Ascending aorta (tissue), 2 donors: ENCODE data around the gene MAP3K15. TPM values are rescaled to one million over a fixed set of nuclear protein-coding genes. Genes with fewer than 3 reads are reported as not detected.

Source experiments
- DNase-seq, 2 donors: peaks; one replicate each; pipeline ENCODE4 v3.0.0-alpha.2; 2019; ENCODE audit warnings: low spot score in 2 of 2
- H3K27ac ChIP-seq, 2 donors: fragments of 200-600 bp; sonication (generic); one replicate each; pipeline ENCODE4 v1.5.1; 2016 to 2017; ENCODE audit warnings: mild to moderate bottlenecking in 1 of 2
- H3K27me3 ChIP-seq: fragments of 200-600 bp; sonication (generic); one replicate; pipeline ENCODE4 v1.5.1; 2017
- H3K36me3 ChIP-seq, 2 donors: fragments of 200-600 bp; sonication (generic); one replicate each; pipeline ENCODE4 v1.5.1; 2016
- H3K4me1 ChIP-seq, 2 donors: fragments of 200-600 bp; sonication (generic); one replicate each; pipeline ENCODE4 v1.5.1; 2016 to 2017; ENCODE audit warnings: mild to moderate bottlenecking in 1 of 2
- H3K4me3 ChIP-seq, 2 donors: fragments of 200-600 bp; sonication (generic); one replicate each; pipeline ENCODE4 v1.5.1; 2016 to 2017; ENCODE audit warnings: mild to moderate bottlenecking in 1 of 2
- H3K9me3 ChIP-seq, 2 donors: fragments of 200-600 bp; sonication (generic); one replicate each; pipeline ENCODE4 v1.5.1; 2016
- intact Hi-C: fragments of 100-400 bp; cut with DNase I; formaldehyde crosslinking; loops from one replicate; pipeline ENCODE4 v1.15.1; 2023
- total RNA-seq: library from RNA; depleted of rRNA; stranded (reverse); fragments of >200 nt; gene quantifications from one replicate; pipeline ENCODE4 v1.1.0, GENCODE V29; 2016
- TF ChIP-seq, protein P1 (sequence below), 3 experiments: fragments of 200-600 bp in 2 of 3; fragments of 450-650 bp in 1 of 3; sonication (generic) in 2 of 3; IDR thresholded peaks; one replicate each; pipeline ENCODE4 v1.5.1; 2016 to 2019; ENCODE audit warnings: antibody characterized with exemption in 3 of 3, mild to moderate bottlenecking in 1 of 3, moderate library complexity in 1 of 3

The MAP3K15 gene
- total RNA-seq, 1 donor from 2014 or later, result 0.21 TPM

DNA sequence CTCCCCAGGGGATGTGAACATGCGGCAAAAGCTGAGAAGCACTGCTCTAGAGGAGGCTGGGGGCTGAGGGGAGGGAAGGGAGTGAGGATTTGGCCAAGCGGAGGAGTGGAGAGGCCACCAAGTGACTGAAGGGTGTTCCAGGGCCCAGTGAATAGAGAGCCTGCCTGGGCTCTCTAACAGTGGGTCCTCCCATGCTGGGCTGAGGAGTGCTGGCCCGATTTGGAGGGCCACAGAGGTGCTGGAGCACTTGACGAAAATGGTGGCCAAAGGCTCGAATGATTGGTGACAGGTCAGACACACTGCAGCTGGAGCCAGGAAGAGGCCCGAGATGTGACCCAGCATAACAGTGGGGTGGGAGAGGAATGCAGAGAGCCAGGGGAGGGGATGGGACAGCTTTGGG is 37.5 kb upstream of the MAP3K15 start:
- intact Hi-C loops, result no loop called here

DNA sequence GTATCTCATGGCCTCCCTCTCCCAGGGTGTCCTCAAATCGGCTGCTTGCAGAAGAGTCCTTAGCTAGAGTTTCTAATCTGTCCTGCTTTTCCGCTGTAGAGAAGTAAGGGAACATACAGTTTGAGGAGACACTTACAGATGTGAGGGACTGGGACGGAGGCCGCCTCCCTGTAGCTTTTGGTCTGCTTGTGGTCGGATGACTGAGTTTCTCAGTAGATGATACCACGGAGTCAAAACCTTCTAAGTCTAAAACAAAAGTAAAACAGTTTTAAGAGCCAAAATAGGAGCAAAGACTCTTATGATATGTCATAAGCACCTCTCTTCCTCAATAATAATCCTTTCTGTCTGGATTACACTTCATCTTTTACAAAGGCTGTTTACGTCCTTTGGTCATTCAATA is 34.5 kb upstream of the MAP3K15 start:
- Histone ChIP-seq H3K4me1 (no peaks in the 10 kb centered on the region), H3K4me3 (no peak overlapping the region), H3K27me3 (no peaks in the 10 kb centered on the region), H3K27ac (no peak overlapping the region), H3K36me3 (no peaks in the 10 kb centered on the region), H3K9me3 (no peaks in the 10 kb centered on the region)
- intact Hi-C loops, result no loop called here
- TF ChIP-seq, protein P1, sequence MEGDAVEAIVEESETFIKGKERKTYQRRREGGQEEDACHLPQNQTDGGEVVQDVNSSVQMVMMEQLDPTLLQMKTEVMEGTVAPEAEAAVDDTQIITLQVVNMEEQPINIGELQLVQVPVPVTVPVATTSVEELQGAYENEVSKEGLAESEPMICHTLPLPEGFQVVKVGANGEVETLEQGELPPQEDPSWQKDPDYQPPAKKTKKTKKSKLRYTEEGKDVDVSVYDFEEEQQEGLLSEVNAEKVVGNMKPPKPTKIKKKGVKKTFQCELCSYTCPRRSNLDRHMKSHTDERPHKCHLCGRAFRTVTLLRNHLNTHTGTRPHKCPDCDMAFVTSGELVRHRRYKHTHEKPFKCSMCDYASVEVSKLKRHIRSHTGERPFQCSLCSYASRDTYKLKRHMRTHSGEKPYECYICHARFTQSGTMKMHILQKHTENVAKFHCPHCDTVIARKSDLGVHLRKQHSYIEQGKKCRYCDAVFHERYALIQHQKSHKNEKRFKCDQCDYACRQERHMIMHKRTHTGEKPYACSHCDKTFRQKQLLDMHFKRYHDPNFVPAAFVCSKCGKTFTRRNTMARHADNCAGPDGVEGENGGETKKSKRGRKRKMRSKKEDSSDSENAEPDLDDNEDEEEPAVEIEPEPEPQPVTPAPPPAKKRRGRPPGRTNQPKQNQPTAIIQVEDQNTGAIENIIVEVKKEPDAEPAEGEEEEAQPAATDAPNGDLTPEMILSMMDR (IDR thresholded peaks at IDR 0.05), result no peak
- DNase-seq, result no peak

More for the DNA sequence above, 37.5 kb upstream of the MAP3K15 start:
- DNase-seq, result no peak
- no peaks in the 10 kb centered on the region for H3K27me3 ChIP-seq
- H3K27ac ChIP-seq, result no peak overlapping the region
- no peaks in the 10 kb centered on the region for H3K36me3 ChIP-seq
- no peak overlapping the region for H3K4me3 ChIP-seq
- no peaks in the 10 kb centered on the region for H3K4me1 ChIP-seq
- H3K9me3 ChIP-seq, result no peaks in the 10 kb centered on the region
- TF ChIP-seq, protein P1 (IDR thresholded peaks at IDR 0.05), result no peak

DNA sequence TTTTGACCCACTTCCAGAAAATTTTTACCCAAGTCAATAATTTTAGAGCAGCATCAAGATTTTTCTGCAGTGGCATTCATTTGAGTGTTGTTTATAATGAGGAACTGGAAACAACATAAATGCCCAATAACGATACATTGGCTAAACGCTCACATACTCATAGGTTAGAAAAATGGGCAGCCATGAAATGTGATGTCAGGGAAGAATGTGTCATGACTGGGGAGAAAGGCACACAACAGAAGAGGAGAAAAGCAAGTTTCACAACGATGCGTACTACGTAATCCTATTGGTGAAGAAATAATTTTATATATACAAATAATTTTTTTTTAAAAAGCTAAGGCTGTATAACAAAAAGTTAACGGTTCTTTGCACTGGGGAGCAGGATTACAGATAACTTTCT is 33.6 kb upstream of the MAP3K15 start:
- Histone ChIP-seq H3K9me3 (no peaks in the 10 kb centered on the region), H3K4me1 (no peaks in the 10 kb centered on the region), H3K27ac (no peak overlapping the region), H3K4me3 (no peak overlapping the region), H3K36me3 (no peaks in the 10 kb centered on the region), H3K27me3 (no peaks in the 10 kb centered on the region)
- intact Hi-C loops, result no loop called here
- TF ChIP-seq, protein P1 (IDR thresholded peaks at IDR 0.05), result no peak
- no peak for DNase-seq

GRCh38 chrX:19548279-19548678 is 33.0 kb upstream of the MAP3K15 start:
- no peak overlapping the region for H3K27ac ChIP-seq
- no peak for DNase-seq
- no peaks in the 10 kb centered on the region for H3K4me1 ChIP-seq
- intact Hi-C loops, result no loop called here
- no peaks in the 10 kb centered on the region for H3K27me3 ChIP-seq
- H3K36me3 ChIP-seq, result no peaks in the 10 kb centered on the region
- no peak overlapping the region for H3K4me3 ChIP-seq
- TF ChIP-seq, protein P1 (IDR thresholded peaks at IDR 0.05), result no peak
- H3K9me3 ChIP-seq, result no peaks in the 10 kb centered on the region

DNA sequence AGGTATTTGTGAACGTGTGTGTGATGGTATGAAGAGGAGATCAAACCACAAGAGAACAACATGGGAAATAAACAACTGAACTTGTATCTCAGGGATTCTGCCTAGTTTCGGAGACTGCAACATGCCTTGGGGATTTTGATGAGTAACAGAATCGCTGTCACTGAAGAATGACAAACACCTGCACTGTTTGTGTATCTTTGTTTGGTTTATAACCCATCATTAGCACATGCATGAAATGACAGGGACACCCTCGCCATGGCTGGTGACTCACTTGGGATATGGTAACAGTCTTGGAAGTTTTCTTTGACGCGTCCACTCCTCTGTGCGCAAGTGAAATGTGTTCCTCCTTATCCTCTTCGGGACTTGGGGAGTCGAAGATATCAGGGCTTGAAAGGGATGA is 30.3 kb upstream of the MAP3K15 start:
- TF ChIP-seq, protein P1 (IDR thresholded peaks at IDR 0.05), result no peak
- intact Hi-C loops, result loop anchor here (2.0 kb wide), 1 partner anchor 343 kb away; no protein-coding TSS in a partner anchor
- no peaks in the 10 kb centered on the region for H3K9me3 ChIP-seq

More for the DNA sequence above, 30.3 kb upstream of the MAP3K15 start:
- DNase-seq, result no peak
- H3K27me3 ChIP-seq, result no peaks in the 10 kb centered on the region
- H3K4me1 ChIP-seq, result no peaks in the 10 kb centered on the region
- H3K27ac ChIP-seq, result no peak overlapping the region
- H3K36me3 ChIP-seq, result peaks cover 0 to 2% of the 10 kb centered on the region in 2 donors
- H3K4me3 ChIP-seq, result no peak overlapping the region
